Glomerular endothelial cell (primary cell): Measurements from ENCODE around the gene RSPO4. TPM values are rescaled to one million over a fixed set of nuclear protein-coding genes. Genes with fewer than 3 reads are reported as not detected.

Experiments
- DNase-seq: peaks from one replicate; pipeline ENCODE4 v3.0.0-alpha.2; 2011; ENCODE audit warnings: low read depth, low spot score; ENCODE audit errors: extremely low read depth
- total RNA-seq: library from RNA; depleted of rRNA; stranded (reverse); fragments of >200 nt; gene quantifications from 2 replicates; pipeline ENCODE4 v1.2.3, GENCODE V29; 2015

The RSPO4 gene
- total RNA-seq, 1 donor from 2014 or later = not detected

DNA sequence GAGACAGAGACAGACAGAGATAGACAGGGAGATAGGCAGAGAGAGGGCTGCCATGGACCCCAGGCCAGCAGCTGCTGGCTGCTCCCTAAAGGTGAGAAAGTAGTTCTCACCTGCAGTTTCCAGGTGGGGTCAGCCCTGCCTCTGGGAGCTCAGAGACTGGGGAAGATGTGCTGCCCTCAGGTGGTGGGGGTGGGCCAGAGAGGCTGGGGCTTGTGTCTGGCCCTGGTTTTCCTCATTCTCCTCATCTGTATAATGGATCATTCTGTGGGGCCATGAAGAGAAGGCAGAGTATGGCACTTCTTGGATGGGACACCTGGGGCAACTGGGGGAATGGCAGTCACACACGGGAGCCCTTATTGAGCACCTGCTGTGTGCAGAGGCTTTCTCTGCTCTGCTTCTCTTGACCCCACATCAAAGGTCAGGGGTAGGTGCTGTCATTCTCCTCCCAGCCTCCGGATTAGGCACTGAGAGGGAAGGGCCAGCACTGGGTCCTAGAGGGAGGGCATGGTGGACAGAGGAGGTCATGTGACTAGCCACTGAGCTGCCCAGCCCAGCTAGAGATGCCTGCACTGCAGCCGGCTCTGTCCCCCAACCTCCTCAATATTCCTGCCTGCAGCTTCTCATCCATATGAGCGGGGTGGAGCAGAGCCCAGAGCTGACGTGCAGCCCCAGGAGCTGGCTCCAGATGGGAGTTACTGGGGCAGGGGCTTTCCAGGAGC, 90.1 kb downstream of the RSPO4 start:
- DNase-seq = no peak

DNA sequence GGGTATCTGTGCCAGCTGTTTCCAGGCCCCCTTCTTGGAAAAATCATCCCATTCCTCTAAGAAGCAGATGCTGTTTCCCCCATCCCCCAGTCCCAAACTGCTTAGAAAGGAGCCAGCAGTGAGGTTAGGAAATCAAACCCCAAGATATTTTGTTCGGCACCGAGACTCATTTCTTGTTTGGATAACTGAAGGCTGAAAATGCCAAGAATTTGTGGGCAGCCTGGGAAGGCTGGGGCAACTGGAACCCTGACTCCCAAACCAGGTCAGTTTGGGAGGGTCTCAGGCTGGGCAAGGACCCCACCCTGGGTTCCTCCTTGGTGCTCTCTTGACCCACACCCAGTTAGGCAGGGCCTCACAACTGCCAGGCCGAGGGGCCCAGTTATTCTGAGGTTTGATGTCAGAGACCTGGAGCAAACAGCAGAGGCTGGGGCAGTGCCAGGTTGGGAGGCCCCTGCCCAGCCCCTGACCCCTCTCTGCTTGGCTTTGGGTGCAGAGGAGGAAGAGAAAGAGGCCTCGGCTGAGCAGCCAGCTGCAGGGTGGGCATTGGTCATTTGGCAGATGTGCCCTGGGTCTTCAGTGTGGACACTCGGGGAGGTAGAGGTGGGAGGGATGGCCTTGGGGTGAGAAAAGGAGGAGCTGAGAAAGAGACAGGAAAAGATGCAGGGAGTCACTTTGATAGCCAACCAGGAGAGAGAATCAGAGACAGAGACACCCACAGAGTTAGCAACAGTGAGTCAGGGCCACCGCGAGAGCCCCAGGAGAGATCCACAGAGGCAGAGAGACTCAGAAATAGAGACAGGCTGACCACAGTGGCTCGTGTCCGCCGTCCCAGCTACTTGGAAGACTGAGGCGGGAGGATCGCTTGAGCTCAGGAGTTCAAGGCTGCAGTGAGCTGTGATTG, 91.0 kb downstream of the RSPO4 start:
- no peak for DNase-seq

DNA sequence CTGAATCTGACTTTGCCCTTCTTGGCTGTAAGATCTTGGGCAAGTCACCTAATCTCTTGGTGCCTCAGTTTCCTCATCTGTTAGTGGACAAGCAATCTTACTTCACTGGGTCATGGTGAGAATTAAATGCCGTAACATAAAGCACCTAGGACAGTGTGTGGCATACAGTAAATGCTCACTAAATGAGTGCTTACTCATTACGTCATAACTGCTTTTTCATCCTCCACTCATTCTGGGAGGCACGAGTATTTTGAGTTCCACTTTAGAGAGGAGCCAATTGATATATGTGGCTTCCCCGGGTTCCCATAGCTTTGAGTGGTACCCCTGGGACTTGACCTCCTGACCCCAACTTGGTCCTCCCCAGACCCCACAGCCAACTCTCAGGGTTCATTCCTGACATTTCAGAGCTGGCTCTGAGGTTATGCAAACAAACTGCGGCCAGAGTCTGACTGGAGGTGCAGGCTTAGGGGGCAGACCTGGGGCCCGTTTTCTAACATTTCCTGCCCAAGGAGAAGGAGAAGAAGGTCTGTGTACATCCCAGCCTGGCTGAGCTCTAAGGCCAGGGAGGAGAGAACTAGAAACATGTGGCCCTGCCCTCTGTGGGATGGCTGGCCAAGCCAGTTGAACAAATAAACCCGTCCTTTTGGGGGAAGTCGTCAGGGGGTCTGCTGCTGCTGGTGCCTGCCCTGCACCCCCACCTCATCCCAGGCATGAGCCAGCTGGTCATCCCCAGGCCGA, 91.8 kb downstream of the RSPO4 start:
- DNase-seq = no peak

DNA sequence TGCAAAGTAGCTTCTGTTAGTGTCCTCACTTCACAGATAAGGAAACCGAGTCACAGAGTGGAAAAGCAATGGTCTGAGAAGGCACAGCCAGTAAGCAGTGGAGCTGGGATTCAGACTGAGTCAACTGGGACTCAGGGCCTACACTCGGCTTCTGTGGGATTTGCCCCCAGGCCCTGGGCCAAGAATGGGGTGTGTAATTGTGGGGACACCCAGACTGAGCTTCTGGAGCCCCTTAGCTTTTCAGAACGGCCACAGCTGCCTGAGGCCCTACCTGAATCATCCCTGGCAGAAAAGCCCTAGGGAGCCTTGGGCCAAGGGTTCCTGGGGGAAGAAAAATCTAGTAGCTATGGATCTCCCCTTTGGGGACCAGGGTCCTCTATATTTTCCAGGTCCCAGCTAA, 92.5 kb downstream of the RSPO4 start:
- no peak for DNase-seq

Other genes starting within 250 kb of the RSPO4 start
- gene SLC52A3, start 233.8 kb downstream of the RSPO4 start, total RNA-seq = not detected in 2 replicates
- 1.5 and 6.1 TPM in 2 replicates for gene FAM110A, start 168.6 kb downstream of the RSPO4 start, total RNA-seq
- gene ANGPT4, start 86.0 kb downstream of the RSPO4 start, total RNA-seq = not detected in 2 replicates
- gene PSMF1, start 116.3 kb upstream of the RSPO4 start, total RNA-seq = 93.7 and 110 TPM in 2 replicates
- 0.76 and 1.2 TPM in 2 replicates for gene TMEM74B, start 182.7 kb upstream of the RSPO4 start, total RNA-seq
- gene C20orf202, start 201.1 kb upstream of the RSPO4 start, total RNA-seq = not detected in 2 replicates
- gene RAD21L1, start 223.7 kb upstream of the RSPO4 start, total RNA-seq = not detected in 2 replicates